ENCODE results near the gene C11orf65.
"Not testable (repeated sequence)": the region's sequence is repeated elsewhere in the genome, so short reads cannot be mapped to it uniquely, and the experiment has no call there.

C11orf65 gene

DNA sequence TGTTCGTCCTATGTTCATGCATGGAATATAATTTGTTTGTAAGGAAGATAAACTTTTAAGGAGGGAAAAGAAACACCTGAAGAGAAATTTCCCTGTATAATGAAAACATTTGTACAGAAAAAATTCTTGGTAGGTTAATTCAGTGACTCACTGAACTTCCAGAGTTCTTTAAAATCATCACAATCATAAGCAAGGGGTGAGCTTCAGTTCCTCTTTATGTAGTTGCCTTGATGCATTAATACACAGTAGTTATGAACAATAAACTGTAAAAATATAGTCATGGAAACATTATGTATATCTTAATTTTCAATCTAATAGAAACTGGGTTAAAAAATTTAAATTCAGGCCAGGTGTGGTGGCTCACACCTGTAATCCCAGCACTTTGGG, 1.1 kb upstream of the C11orf65 start:
- DNase-seq: peak; percentile 60

DNA sequence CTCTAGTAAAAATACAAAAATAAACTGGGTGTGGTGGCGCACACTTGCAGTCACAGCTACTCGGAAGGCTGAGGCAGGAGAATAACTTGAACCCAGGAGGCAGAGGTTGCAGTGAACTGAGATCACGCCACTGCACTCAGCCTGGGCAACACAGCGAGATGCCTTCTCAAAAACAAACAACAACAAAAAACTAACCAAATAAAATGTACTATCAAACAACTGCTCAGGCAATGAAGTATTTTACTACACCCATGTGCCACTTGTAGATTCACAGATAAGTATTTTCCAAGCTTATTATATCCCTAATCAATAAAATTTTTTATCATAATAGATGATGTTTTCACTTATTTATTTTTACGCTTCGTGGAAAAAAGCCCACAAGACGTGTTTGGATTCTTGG, 924 bp downstream of the C11orf65 start:
- DNase-seq: no peak

DNA sequence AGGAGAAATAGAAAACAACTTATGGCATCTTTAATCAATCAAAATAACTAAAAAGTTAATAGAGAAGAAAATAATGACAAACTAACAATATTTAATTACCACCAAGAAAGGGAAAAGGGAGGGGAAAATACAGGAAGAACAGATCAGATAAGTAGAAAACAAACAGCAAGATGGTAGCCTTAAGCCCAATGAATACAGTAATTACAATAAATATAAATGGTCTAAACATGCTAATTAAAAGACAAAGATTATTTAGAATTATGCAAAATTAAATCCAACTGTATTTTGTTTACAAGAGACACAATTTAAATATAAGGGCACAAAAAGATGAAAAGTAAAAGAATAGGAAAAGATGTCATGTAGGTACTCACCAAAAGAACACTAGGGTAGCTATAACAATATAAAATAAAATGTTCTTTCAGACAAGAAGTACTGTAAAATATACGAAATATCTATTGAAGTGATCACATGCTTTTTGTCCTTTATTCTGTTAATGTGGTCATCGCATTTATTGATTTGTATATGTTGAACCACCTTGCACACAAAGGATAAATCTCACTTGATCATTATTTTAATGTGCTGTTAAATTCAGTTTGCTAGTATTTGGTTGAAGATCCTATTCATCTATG, 14.0 kb downstream of the C11orf65 start:
- DNase-seq: no peak

DNA sequence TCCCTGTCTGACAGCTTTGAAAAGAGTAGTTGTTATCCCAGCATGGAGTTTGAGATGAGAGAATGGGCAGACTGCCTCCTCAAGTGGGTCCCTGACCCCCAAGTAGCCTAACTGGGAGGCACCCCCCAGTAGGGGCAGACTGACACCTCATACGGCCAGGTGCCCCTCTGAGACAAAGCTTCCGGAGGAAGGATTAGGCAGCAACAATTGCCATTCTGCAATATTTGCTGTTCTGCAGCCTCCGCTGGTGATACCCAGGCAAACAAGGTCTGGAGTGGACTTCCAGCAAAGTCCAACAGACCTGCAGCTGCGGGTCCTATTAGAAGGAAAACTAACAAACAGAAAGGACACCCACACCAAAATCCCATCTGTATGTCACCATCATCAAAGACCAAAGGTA, 25.9 kb downstream of the C11orf65 start:
- not testable (repeated sequence) for DNase-seq

DNA sequence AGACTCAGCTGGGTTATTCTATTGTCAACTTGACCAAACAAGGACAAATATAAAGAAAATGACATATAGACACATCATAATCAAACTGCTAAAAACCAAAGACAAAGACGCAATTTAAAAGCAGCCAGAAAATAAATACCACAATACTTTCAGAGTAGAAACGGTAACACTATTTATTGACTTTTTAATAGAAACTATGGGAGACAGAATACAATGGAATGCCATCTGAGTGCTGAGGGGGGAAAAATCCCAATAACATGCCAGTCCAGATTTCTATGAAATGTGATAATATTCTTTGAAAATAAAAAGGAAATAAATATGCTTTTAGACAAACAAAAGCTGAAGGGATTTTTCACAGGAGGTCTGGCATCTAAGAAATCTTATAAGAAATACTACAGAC, 30.7 kb downstream of the C11orf65 start:
- DNase-seq: no peak

DNA sequence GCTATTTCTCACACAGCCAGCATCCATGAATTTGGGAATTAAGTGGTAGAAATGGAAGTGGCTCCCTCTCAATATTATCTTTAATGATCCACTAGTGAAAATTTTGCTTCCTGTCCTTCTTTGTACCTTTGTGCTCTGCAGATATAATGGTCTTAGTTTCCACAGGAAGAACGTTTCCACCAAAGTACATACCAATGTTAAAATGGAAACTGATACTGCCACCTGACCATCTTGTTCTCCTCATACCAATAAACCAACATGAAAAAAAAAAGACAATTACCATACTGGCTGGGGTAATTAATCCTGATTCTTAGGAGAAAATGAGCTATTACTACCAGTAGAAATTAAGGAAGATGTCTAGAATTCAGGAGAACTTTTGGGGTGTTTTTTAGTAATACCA, 32.3 kb downstream of the C11orf65 start:
- no peak for DNase-seq

DNA sequence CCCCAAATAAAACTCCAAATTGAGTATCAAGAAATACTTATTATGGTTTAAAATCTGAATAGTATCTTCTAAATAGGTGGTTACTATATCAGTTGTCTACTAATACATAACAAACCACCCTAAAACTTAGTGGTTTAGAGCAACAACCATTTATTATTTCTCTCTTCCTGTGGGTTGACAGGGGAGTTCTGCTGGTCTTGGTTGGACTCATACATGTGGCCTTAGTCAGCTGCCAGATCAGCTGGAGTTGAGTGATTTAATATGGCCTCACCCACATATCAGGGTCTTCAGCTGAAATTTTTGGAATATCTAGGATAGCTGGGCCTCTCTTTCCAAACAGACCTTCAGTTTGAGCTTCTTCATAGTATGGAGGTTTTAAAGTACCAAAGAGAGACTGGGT, 34.5 kb downstream of the C11orf65 start:
- no peak for DNase-seq

DNA sequence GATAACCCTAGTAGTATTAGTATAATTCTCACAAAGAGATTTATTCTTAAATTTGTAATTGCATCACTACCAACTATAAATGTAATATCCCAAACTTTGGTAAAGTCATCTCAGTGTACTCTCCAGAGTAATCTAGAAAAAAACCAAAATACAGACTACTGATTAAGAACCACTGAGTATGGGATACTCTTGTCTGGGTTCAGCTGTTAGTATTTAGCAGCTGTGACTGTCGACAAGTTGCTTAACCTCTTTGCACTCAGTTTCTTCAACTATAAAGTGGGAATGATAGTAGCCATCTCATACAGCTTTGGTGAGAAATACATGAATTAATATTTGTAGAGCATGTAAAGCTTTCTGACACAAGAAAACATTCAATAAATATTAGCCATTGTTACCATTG, 35.3 kb downstream of the C11orf65 start:
- DNase-seq: no peak

DNA sequence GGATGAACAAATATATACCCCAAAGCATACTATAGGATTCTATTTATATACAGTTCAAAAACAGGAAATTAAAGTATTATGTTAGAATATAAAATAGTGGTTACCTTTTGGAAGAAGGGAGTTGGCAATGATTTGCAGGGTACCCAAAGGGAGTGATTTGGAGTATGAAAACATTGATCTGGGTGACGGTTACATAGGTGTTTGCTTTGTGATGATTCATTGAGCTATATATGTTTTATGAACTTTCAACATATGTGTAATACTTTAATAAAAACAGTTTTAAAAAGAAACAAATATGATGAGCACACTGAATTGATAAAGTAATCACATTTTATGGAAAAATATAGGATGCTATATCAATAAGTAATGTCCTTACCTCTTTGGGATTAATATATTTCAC, 36.0 kb downstream of the C11orf65 start:
- no peak for DNase-seq

DNA sequence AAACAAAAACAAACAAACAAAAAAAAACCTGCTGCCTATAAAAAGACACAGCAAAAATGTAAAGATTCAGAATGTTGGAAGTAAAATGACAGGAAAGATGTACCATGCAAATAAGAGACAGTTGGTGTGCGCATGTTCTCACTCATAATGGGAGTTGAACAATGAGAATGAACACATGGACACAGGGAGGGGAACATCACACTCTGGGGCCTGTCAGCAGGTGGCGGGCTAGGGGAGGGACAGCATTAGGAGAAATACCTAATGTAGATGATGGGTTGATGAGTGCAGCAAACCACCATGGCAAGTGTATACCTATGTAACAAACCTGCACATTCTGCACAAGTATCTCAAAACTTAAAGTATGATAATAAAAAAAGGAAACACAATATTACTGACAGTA, 49.8 kb downstream of the C11orf65 start:
- not testable (repeated sequence) for DNase-seq

DNA sequence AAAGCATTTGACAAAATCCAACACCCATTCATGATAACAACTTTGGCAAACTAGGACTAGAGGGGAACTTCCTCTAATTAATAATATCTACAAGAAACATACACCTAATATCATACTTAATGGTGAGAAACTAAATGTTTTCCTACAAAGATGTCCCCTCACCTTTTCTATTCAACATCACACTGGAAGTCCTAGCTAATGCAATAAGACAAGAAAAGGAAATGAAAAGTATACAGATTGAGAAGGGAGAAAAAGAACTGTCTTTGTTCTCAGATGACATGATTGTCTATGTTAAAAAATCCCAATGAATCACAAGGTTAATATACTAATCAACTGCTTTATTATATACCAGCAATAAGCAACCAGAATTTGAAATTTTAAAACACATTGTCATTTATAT, 52.4 kb downstream of the C11orf65 start:
- no peak for DNase-seq

DNA sequence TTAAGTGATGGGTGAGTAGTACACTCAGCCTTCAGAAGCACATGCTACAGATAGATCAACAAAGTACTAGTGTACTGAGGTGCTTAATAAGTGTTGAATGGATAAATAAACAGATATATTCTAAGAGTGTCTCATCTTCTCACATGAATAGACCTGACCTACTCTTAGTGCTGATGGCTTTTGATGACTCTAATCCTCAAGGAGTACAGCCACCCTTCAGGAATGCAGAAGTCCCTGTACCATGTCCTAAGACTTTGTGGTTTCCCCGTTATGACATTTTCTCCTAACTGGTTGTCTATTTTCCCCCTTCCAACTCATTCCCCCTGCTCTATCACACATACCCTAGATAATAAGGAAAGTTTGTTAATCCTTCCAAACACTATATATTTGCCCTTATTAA, 61.6 kb downstream of the C11orf65 start:
- DNase-seq: no peak

DNA sequence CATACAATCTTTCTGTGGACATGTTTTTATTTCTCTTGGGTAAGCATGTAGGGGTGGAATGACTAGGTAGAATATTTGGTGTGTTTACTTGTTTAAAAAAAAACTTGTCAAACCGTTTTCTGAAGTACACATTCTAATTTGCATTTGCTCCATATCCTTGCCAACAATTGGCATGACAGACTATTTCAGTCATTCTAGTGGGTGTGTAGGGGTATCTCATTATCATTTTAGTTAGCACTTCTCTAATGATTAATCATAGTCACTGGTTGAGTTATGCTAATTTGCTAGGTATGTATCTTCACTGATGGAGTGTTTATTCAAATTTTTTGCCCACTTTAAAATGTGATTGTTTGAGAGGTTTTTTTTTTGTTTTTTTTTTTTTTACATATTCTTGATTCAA, 64.3 kb downstream of the C11orf65 start:
- DNase-seq: no peak

DNA sequence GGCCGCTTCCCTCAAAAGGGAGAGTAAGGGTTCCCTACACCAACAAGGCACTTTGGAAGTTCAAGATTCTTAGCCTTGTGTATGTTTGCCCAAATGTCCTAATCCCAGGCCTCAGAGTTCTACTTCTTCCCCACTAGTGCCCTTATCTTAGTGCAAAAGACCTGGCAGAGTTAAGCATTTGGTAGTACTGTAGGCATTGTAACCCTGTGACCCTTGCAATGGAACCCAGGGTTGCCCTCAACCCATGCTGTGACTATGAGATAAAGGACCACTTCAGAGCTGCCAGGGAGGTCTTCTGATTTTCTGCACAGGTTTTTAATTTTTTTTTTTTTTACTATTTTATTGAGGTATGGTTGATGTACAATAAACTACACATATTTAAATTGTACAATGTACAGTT, 65.1 kb downstream of the C11orf65 start:
- no peak for DNase-seq

DNA sequence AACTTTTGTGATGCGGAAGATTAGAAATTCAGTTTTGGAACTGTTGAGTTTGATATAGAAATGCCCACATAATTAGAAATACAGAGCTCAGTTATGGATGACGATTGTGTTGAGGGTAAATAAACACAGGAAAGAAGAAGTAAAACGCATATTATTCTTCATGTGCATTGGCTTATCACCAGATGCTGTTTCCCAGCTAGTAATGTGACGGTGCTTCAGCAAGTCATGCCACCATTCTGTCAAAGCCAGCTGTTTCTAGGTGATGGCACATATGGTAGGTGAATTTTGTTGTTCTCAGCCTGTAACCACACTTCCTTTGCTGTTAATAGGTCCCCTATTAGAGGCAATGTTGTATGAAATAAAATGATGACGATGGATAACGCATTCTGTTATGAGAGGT, 68.9 kb downstream of the C11orf65 start:
- DNase-seq: no peak

DNA sequence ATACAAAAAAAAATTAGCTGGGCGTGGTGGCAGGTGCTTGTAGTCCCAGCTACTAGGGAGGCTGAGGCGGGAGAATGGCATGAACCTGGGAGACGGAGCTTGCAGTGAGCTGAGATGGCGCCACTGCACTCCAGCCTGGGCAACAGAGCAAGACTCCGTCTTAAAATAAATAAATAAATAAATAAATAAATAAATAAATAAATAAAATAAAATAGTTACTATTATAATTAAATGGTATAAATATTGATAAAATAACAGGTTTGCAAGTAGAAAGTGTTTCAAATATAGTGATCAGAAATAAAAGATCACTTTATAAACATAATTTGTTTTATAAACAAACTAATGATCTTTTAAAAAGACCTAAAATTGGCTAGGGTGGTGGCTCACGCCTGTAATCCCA, 70.7 kb downstream of the C11orf65 start:
- DNase-seq: not testable (repeated sequence)

DNA sequence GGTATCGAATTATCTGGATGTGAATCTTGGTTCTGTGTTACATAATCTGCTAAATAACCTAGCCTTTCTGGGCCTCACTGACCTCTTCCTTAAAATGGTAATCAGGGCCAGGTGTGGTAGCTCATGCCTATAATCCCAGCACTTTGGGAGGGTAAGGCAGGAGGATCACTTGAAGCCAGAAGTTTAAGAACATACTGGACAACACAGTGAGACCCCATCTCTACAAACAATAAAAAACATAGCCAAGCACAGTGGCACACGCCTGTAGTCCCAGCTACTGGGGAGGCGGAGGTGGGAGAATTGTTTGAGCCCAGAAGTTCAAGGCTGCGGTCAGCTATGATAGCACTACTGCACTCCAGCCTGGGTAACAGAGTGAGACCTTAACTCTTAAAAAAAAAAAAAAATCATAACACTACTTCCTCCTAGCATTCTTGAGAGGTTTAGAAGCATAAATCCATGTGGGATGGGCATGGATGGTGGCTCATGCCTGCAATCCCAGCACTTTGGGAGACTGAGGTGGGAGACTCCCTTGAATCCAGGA, 72.5 kb downstream of the C11orf65 start:
- no peak for DNase-seq

DNA sequence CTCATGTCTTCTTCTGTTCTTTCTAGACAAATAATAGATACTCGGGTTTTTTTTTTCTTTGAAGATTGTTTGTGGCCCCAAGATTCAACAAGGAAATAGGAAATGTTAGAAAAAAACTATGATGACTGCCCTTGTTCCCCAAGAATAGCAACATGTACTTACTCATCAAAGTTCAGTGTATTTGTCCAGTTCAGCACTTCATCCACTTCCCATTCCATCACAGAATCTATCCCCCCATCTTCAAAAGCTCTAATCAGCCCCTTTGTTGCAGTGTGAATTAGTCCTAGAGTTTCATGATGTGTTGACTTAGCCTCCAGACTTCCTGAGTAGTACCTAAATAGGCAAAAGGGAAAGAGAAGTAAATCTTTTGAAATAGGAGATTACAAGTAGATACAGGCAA, 74.3 kb downstream of the C11orf65 start:
- no peak for DNase-seq

DNA sequence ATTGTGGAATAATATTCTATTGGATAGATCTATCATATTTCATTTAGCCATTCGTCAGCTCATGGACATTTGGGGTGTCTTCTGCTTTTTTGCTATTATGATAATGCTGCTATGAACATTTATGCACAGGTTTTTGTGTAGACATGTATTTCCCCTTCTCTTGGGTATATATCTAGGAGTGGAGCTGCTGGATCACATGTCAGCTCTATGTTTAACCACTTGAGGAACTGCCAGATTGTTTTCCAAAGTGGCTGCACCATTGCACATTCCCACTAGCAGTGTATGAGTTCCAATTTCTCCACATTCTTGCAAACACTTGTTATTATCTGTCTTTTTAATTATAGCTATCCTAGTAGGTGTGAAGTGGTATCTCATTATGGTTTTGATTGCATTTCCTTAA, 75.0 kb downstream of the C11orf65 start:
- no peak for DNase-seq

DNA sequence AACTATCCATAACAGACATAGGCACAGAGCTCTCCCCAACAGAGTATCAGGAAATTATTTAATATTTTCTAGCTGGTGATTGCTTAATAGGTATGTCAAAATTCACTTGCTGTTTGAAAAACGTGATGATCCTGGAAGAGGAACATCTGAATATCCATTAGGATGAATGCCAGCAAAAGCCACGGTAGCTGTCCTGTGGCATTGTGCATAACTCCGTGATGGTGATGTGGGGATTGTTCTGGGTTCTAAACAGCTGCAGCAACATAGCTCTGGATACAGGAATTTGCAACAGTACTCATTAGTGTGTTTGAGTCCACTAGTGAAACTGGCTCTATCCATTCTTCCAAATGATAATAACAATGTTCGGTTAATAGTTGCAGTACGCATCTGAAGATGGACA, 78.8 kb downstream of the C11orf65 start:
- no peak for DNase-seq

DNA sequence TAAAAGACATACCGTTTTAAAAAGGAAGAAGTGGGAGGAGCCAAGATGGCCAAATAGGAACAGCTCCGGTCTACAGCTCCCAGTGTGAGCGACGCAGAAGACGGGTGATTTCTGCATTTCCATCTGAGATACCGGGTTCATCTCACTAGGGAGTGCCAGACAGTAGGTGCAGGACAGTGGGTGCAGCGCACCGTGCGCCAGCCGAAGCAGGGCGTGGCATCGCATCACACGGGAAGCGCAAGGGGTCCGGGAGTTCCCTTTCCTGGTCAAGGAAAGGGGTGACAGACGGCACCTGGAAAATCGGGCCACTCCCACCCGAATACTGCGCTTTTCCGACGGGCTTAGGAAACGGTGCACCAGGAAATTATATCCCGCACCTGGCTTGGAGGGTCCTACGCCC, 93.8 kb downstream of the C11orf65 start:
- not testable (repeated sequence) for DNase-seq

DNA sequence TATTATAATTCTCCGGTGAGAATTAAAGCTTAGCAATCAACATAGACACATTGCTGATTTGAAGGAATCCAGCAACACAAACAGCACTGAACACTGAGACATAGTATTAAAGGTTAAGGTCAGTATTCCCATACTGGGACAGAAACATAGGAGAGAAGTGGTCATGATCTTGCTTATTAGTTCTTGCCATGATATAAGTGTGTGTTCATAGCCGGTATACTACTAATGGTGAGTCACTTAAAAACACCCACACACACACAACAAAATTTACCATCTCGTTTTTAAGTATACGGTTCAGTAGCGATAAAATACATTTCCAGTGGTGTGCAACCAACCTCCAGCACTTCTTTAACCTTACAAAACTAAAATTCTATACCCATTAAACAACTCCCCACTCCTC, 96.3 kb downstream of the C11orf65 start:
- DNase-seq: no peak

DNA sequence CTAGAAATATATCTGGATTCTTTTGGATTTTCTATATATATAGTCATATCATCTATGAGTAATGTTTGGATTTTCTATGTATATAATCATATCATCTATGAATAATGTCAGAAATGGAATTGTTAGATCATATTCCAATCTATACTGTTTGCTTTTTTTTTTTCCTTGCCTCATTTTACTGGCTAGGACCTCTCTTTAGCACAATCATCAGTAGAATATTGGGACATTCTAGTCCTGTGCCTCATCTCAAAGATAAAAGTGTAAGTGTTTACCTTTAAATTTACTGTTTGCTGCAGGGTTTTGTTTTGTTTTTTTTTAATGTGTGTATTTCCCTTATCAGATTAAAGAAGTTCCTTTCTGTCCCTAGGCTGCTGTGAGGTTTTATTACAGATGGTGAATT, 97.0 kb downstream of the C11orf65 start:
- no peak for DNase-seq

DNA sequence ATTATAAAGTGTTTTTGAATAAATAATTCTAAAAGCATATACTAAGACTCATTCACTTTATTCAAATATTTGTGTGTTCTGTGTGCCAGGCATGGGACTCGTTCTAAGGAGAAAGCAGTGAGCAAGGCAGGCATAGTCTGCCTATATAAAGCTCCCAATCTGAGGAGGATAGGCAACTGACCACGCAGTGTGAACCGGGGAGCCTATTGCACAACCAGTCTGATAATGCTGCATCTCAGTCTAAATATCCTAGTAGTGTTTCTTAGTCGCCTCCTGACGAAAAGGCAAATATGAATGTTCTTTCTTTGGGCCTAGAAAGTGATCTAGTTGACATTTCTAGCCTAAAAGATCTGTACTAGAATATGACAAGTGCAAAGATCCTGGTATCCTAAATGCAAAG, 98.3 kb downstream of the C11orf65 start:
- no peak for DNase-seq

DNA sequence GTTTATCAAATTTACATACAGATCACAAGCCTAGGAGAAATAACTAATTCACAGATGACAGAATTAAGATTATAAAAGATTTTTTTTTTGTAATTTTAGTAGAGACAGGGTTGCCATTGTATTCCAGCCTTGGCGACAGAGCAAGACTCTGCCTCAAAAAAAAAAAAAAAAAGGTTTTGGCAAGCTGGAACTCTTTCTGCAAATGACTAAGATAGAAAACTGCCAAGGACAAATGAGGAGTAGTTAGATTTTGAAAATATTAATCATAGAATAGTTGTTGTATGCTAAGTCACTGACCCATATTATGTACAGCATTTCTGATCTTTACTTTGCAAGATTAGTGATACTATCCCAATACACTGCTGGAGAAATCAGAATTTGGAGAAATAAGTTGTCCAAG, 99.2 kb downstream of the C11orf65 start:
- DNase-seq: no peak

DNA sequence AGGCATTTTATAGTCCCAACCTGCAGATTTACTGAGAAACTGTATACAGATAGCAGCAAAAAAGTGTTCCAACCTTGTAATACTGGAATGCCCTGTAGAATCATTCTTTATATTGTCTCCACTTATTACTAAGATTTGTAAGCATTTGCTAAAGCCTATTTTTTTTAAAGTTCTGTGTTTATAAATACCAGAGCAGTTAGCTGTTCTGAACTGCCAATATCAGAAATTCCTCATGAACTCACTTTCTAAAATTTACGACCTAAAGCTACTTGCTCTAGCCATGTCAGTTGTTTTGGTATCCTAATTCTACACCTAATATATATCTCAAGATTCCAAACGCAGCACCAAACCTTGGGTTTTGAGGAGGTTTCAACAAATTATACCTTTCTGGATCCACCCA, 103.2 kb downstream of the C11orf65 start:
- DNase-seq: no peak

Data from GF-D8 (cell line).